ENCODE measurements around the gene MAP2K5. TPM values are rescaled to one million over a fixed set of nuclear protein-coding genes. Genes with fewer than 3 reads are reported as not detected.

The MAP2K5 gene
- total and polyA plus RNA-seq, 4 donors: 3.8 to 6.4 (median 5.6) TPM

- Histone ChIP-seq H3K9ac (ENCODE audit: low read depth in 1 of 2, low read length in 2 of 2) (no peak overlapping the region), H3K4me1 (ENCODE audit: control insufficient read depth in 4 of 4, insufficient read depth in 4 of 4, low read length in 3 of 4) (peaks cover 0 to 1% (median 0%) of the 10 kb centered on the region in 4 donors), H3K36me3 (ENCODE audit: control insufficient read depth in 4 of 4, insufficient read depth in 3 of 4, low read depth in 1 of 4, low read length in 3 of 4) (peaks cover 0 to 4% (median 2%) of the 10 kb centered on the region in 4 donors), H3K27me3 (ENCODE audit: control insufficient read depth in 4 of 4, insufficient read depth in 4 of 4, low read length in 3 of 4) (no peaks in the 10 kb centered on the region), H3K9me3 (ENCODE audit: control insufficient read depth in 4 of 4, low read length in 3 of 4) (no peaks in the 10 kb centered on the region), H3K27ac (ENCODE audit: low read depth in 1 of 2, low read length in 2 of 2) (no peak overlapping the region), H3K4me3 (ENCODE audit: low read depth in 1 of 3, low read length in 3 of 3) (no peak overlapping the region)
- no peak for DNase-seq (ENCODE audit: low spot score)
- WGBS: 80% methylated on average over 5 of the region's 5 CpGs
- TF ChIP-seq RXRA (IDR thresholded peaks at IDR 0.05) (no peak), MAX (IDR thresholded peaks at IDR 0.05) (no peak), CTCF (IDR thresholded peaks at IDR 0.05; ENCODE audit: low read depth, low read length, missing input control) (no peak), JUND (IDR thresholded peaks at IDR 0.05) (no peak), FOXA1 (IDR thresholded peaks at IDR 0.05) (no peak)
These were observed 36.6 kb upstream of the MAP2K5 start for GRCh38 chr15:67505675-67506572.

GRCh38 chr15:67506775-67507747 is 35.4 kb upstream of the MAP2K5 start:
- Histone ChIP-seq H3K27me3 (ENCODE audit: control insufficient read depth in 4 of 4, insufficient read depth in 4 of 4, low read length in 3 of 4) (no peaks in the 10 kb centered on the region), H3K4me3 (ENCODE audit: low read depth in 1 of 3, low read length in 3 of 3) (no peak overlapping the region), H3K36me3 (ENCODE audit: control insufficient read depth in 4 of 4, insufficient read depth in 3 of 4, low read depth in 1 of 4, low read length in 3 of 4) (peaks cover under 1 to 4% (median 3%) of the 10 kb centered on the region in 4 donors), H3K27ac (ENCODE audit: low read depth in 1 of 2, low read length in 2 of 2) (no peak overlapping the region), H3K4me1 (ENCODE audit: control insufficient read depth in 4 of 4, insufficient read depth in 4 of 4, low read length in 3 of 4) (peaks cover 0 to 1% (median 0%) of the 10 kb centered on the region in 4 donors), H3K9me3 (ENCODE audit: control insufficient read depth in 4 of 4, low read length in 3 of 4) (no peaks in the 10 kb centered on the region), H3K9ac (ENCODE audit: low read depth in 1 of 2, low read length in 2 of 2) (no peak overlapping the region)
- 86% methylated on average over 11 of the region's 11 CpGs for WGBS
- TF ChIP-seq RAD21 (IDR thresholded peaks at IDR 0.05): no peak
- TF ChIP-seq GABPA (IDR thresholded peaks at IDR 0.05 in 1 of 2, conservative IDR thresholded peaks at IDR 0.05 in 1 of 2): no peak
- peak; percentile 67 for TF ChIP-seq ATF3 (IDR thresholded peaks at IDR 0.05)
- TF ChIP-seq JUND (IDR thresholded peaks at IDR 0.05): no peak
- no peak for TF ChIP-seq FOXA2 (IDR thresholded peaks at IDR 0.05)
- no peak for TF ChIP-seq EGR1 (IDR thresholded peaks at IDR 0.05; ENCODE audit: low read depth in 2 of 2)
- DNase-seq (ENCODE audit: low spot score): no peak

GRCh38 chr15:67508407-67508806 is 34.1 kb upstream of the MAP2K5 start:
- no peaks in the 10 kb centered on the region for H3K9me3 ChIP-seq (ENCODE audit: control insufficient read depth in 4 of 4, low read length in 3 of 4)
- H3K4me1 ChIP-seq (ENCODE audit: control insufficient read depth in 4 of 4, insufficient read depth in 4 of 4, low read length in 3 of 4): peaks cover 0 to 1% (median 0%) of the 10 kb centered on the region in 4 donors
- no peak overlapping the region for H3K27ac ChIP-seq (ENCODE audit: low read depth in 1 of 2, low read length in 2 of 2)
- H3K4me3 ChIP-seq (ENCODE audit: low read depth in 1 of 3, low read length in 3 of 3): no peak overlapping the region
- DNase-seq (ENCODE audit: low spot score): no peak
- H3K36me3 ChIP-seq (ENCODE audit: control insufficient read depth in 4 of 4, insufficient read depth in 3 of 4, low read depth in 1 of 4, low read length in 3 of 4): peaks cover 3 to 13% (median 7%) of the 10 kb centered on the region in 4 donors
- TF ChIP-seq ZBTB33 (IDR thresholded peaks at IDR 0.05) (no peak), CTCF (IDR thresholded peaks at IDR 0.05; ENCODE audit: low read depth, low read length, missing input control) (no peak), SP1 (IDR thresholded peaks at IDR 0.05) (no peak), JUND (IDR thresholded peaks at IDR 0.05) (no peak), FOXA2 (IDR thresholded peaks at IDR 0.05) (no peak), RXRA (IDR thresholded peaks at IDR 0.05) (no peak), HNF4G (IDR thresholded peaks at IDR 0.05) (no peak), GABPA (IDR thresholded peaks at IDR 0.05 in 1 of 2, conservative IDR thresholded peaks at IDR 0.05 in 1 of 2) (no peak), NR2F2 (IDR thresholded peaks at IDR 0.05) (no peak)
- H3K9ac ChIP-seq (ENCODE audit: low read depth in 1 of 2, low read length in 2 of 2): no peak overlapping the region
- WGBS: 94% methylated on average over 3 of the region's 3 CpGs
- H3K27me3 ChIP-seq (ENCODE audit: control insufficient read depth in 4 of 4, insufficient read depth in 4 of 4, low read length in 3 of 4): no peaks in the 10 kb centered on the region

Measured in liver (tissue), 9 donors.